Measurements from ENCODE around the gene ARHGAP25. TPM values are rescaled to one million over a fixed set of nuclear protein-coding genes. Genes with fewer than 3 reads are reported as not detected.
A peak's percentile ranks its signal among the peaks of the same experiment; 100 is the strongest.

ARHGAP25 gene
- total and polyA plus RNA-seq, 11 donors = 2.6 to 27.9 (median 4.8) TPM

- DNase-seq (no peak), ATAC-seq (peak in 1 of 4 donors; percentile 61)
- TF ChIP-seq POLR2A (IDR thresholded peaks at IDR 0.05) = no peak
- TF ChIP-seq CTCF (IDR thresholded peaks at IDR 0.05) = no peak
- H3K9me3 ChIP-seq = no peaks in the 10 kb centered on the region
- peaks cover 0 to 76% (median 0%) of the 10 kb centered on the region in 12 donors for H3K4me1 ChIP-seq
- 82 to 85% (median 84%) methylated on average over 1 of the region's 1 CpG for WGBS, 4 donors
- intact Hi-C loops (cut with DNase I) = no loop called here
- peak overlapping the region in 3 of 12 donors; percentile 13 to 67 (median 46) for H3K4me3 ChIP-seq
- H3K36me3 ChIP-seq = no peaks in the 10 kb centered on the region
- no peaks in the 10 kb centered on the region for H3K27me3 ChIP-seq
- peak overlapping the region in 3 of 12 donors; percentile 40 to 93 (median 48) for H3K27ac ChIP-seq
Measured at GRCh38 chr2:68737711-68738110, 3.1 kb downstream of the ARHGAP25 start.

- no peak for DNase-seq
- TF ChIP-seq CTCF (IDR thresholded peaks at IDR 0.05) (no peak), POLR2A (IDR thresholded peaks at IDR 0.05) (no peak)
- intact Hi-C loops (cut with DNase I) = no loop called here
- 79 to 85% (median 82%) methylated on average over 3 of the region's 3 CpGs for WGBS, 4 donors
- no peak for ATAC-seq
- Histone ChIP-seq H3K27me3 (no peaks in the 10 kb centered on the region), H3K4me3 (peak overlapping the region in 1 of 12 donors; percentile 67), H3K9me3 (no peaks in the 10 kb centered on the region), H3K36me3 (no peaks in the 10 kb centered on the region), H3K27ac (peak overlapping the region in 1 of 12 donors; percentile 93), H3K4me1 (peaks cover 0 to 76% (median 0%) of the 10 kb centered on the region in 12 donors)
Measured at GRCh38 chr2:68738906-68739594, 4.4 kb downstream of the ARHGAP25 start.

GRCh38 chr2:68739595-68740399 is 5.2 kb downstream of the ARHGAP25 start:
- Histone ChIP-seq H3K27ac (peak overlapping the region in 1 of 12 donors; percentile 93), H3K27me3 (no peaks in the 10 kb centered on the region), H3K4me1 (peaks cover 0 to 80% (median 0%) of the 10 kb centered on the region in 12 donors), H3K4me3 (peak overlapping the region in 1 of 12 donors; percentile 67), H3K9me3 (no peaks in the 10 kb centered on the region), H3K36me3 (no peaks in the 10 kb centered on the region)
- ATAC-seq (no peak), DNase-seq (no peak)
- TF ChIP-seq CTCF (IDR thresholded peaks at IDR 0.05) = no peak
- no peak for TF ChIP-seq POLR2A (IDR thresholded peaks at IDR 0.05)
- intact Hi-C loops (cut with DNase I) = no loop called here
- 81 to 92% (median 89%) methylated on average over 6 of the region's 6 CpGs for WGBS, 4 donors

- no peak for DNase-seq
- H3K36me3 ChIP-seq = no peaks in the 10 kb centered on the region
- H3K9me3 ChIP-seq = no peaks in the 10 kb centered on the region
- intact Hi-C loops (cut with DNase I) = no loop called here
- peak overlapping the region in 1 of 12 donors; percentile 15 for H3K4me3 ChIP-seq
- peaks cover 0 to 86% (median 0%) of the 10 kb centered on the region in 12 donors for H3K4me1 ChIP-seq
- TF ChIP-seq CTCF (IDR thresholded peaks at IDR 0.05) = no peak
- no peak for TF ChIP-seq POLR2A (IDR thresholded peaks at IDR 0.05)
- H3K27ac ChIP-seq = peak overlapping the region in 1 of 12 donors; percentile 93
- ATAC-seq = no peak
- 61 to 77% (median 66%) methylated on average over 2 of the region's 2 CpGs for WGBS, 4 donors
- peaks cover 0 to 3% (median 0%) of the 10 kb centered on the region in 9 donors for H3K27me3 ChIP-seq
Measured at GRCh38 chr2:68740400-68740914, 5.8 kb downstream of the ARHGAP25 start.

All from heart left ventricle (tissue), 16 donors.